Activated CD8-positive, alpha-beta memory T cell treated with anti-CD3 and anti-CD28 coated beads, Interleukin-2, amount 50 U/mL, for 1 hour (primary cell): ENCODE results near the gene PTS.
A peak's percentile ranks its signal among the peaks of the same experiment; 100 is the strongest.

Experiments
- DNase-seq: peaks from one replicate; pipeline ENCODE4 v3.0.0-alpha.2; 2020; ENCODE audit errors: extremely low read depth

PTS gene

GRCh38 chr11:112222303-112222702 lies 3.9 kb upstream of the PTS start:
- DNase-seq = no peak

GRCh38 chr11:112223121-112223520 lies 3.1 kb upstream of the PTS start:
- DNase-seq = no peak

- no peak for DNase-seq
These were observed 2.3 kb upstream of the PTS start for GRCh38 chr11:112223754-112224532.

GRCh38 chr11:112225753-112226061 lies 521 bp upstream of the PTS start:
- no peak for DNase-seq

GRCh38 chr11:112226831-112227401 lies 688 bp downstream of the PTS start:
- DNase-seq = peak; percentile 14

- DNase-seq = no peak
These were observed 1.2 kb downstream of the PTS start for GRCh38 chr11:112227471-112227870.

- DNase-seq = no peak
These were observed 2.5 kb downstream of the PTS start for GRCh38 chr11:112228706-112229105.

GRCh38 chr11:112229159-112229558 lies 2.9 kb downstream of the PTS start:
- no peak for DNase-seq

GRCh38 chr11:112229746-112230433 lies 3.7 kb downstream of the PTS start:
- DNase-seq = no peak

- no peak for DNase-seq
These were observed 5.7 kb downstream of the PTS start for GRCh38 chr11:112231952-112232351.

- DNase-seq = no peak
These were observed 9.6 kb downstream of the PTS start for GRCh38 chr11:112235750-112236390.

- DNase-seq = no peak
These were observed 11.2 kb downstream of the PTS start for GRCh38 chr11:112237451-112237850.

- DNase-seq = no peak
These were observed 11.8 kb downstream of the PTS start for GRCh38 chr11:112238041-112238440.

- DNase-seq = no peak
These were observed 15.3 kb downstream of the PTS start for GRCh38 chr11:112241486-112241885.

GRCh38 chr11:112247201-112247600 lies 21.0 kb downstream of the PTS start:
- DNase-seq = no peak

- no peak for DNase-seq
These were observed 22.0 kb downstream of the PTS start for GRCh38 chr11:112248201-112248600.

GRCh38 chr11:112249871-112250610 lies 23.8 kb downstream of the PTS start:
- no peak for DNase-seq

- no peak for DNase-seq
These were observed 27.5 kb downstream of the PTS start for GRCh38 chr11:112253605-112254242.

GRCh38 chr11:112255067-112255720 lies 29.0 kb downstream of the PTS start:
- DNase-seq = no peak

GRCh38 chr11:112260490-112260889 lies 34.3 kb downstream of the PTS start, which contains the start of gene PLET1:
Gene PLET1, minus strand, starts transcription at chr11:112260860. Its CDS starts 271 bp downstream, at chr11:112260589.
- no peak for DNase-seq
